HEK293T (cell line): ENCODE measurements around the gene ATF5.
"Not testable (repeated sequence)": the region's sequence is repeated elsewhere in the genome, so short reads cannot be mapped to it uniquely, and the experiment has no call there.

Source experiments
- CTCF ChIA-PET: fragments of 350-600 bp; formaldehyde crosslinking; extraction: SDS; loops from one replicate; lab custom pipeline; 2021; ENCODE audit warnings: antibody characterized with exemption, inconsistent platforms; lab: Yijun Ruan, JAX
- POLR2A ChIA-PET: fragments of 350-600 bp; formaldehyde crosslinking; extraction: SDS; loops from one replicate; lab custom pipeline; 2020; ENCODE audit warnings: antibody characterized with exemption, inconsistent platforms; lab: Yijun Ruan, JAX
- DNase-seq: peaks from one replicate; pipeline ENCODE4 v3.0.0; 2012; ENCODE audit warnings: mixed read lengths; ENCODE audit errors: extremely low spot score
- ARNT ChIP-seq: fragments of 450-650 bp; IDR thresholded peaks from 2 replicates; pipeline ENCODE4 v1.6.1; 2017; ENCODE audit warnings: mild to moderate bottlenecking
- BHLHE40 ChIP-seq: fragments of 450-650 bp; IDR thresholded peaks from 2 replicates; pipeline ENCODE4 v1.6.1; 2016; ENCODE audit warnings: mild to moderate bottlenecking, moderate library complexity, borderline replicate concordance
- CTBP1 ChIP-seq: fragments of 450-650 bp; IDR thresholded peaks from 2 replicates; pipeline ENCODE4 v1.6.1; 2016; ENCODE audit warnings: borderline replicate concordance
- ELF4 ChIP-seq: fragments of 450-650 bp; IDR thresholded peaks from 2 replicates; pipeline ENCODE4 v1.6.1; 2017; ENCODE audit warnings: antibody characterized with exemption
- FOXA1 ChIP-seq: fragments of 450-650 bp; IDR thresholded peaks from 2 replicates; pipeline ENCODE4 v1.6.1; 2016; ENCODE audit warnings: mild to moderate bottlenecking
- FOXK2 ChIP-seq: fragments of 450-650 bp; IDR thresholded peaks from 2 replicates; pipeline ENCODE4 v1.6.1; 2016; ENCODE audit warnings: mild to moderate bottlenecking
- FOXM1 ChIP-seq: fragments of 450-650 bp; IDR thresholded peaks from 2 replicates; pipeline ENCODE4 v1.6.1; 2017; ENCODE audit warnings: mild to moderate bottlenecking, borderline replicate concordance
- L3MBTL2 ChIP-seq: fragments of 450-650 bp; conservative IDR thresholded peaks from 2 replicates; pipeline ENCODE4 v1.6.1; 2016; ENCODE audit warnings: mild to moderate bottlenecking
- LEF1 ChIP-seq: fragments of 450-650 bp; IDR thresholded peaks from 2 replicates; pipeline ENCODE4 v1.6.1; 2017; ENCODE audit warnings: mild to moderate bottlenecking, borderline replicate concordance
- NFRKB ChIP-seq: fragments of 450-650 bp; IDR thresholded peaks from 2 replicates; pipeline ENCODE4 v1.6.1; 2016; ENCODE audit warnings: mild to moderate bottlenecking, moderate library complexity
- PKNOX1 ChIP-seq: fragments of 450-650 bp; IDR thresholded peaks from 2 replicates; pipeline ENCODE4 v1.6.1; 2016
- SUZ12 ChIP-seq: fragments of 450-650 bp; IDR thresholded peaks from 2 replicates; pipeline ENCODE4 v1.6.1; 2016; ENCODE audit warnings: mild to moderate bottlenecking
- TARDBP ChIP-seq: fragments of 450-650 bp; IDR thresholded peaks from 2 replicates; pipeline ENCODE4 v1.6.1; 2016
- ZNF384 ChIP-seq: fragments of 450-650 bp; IDR thresholded peaks from 2 replicates; pipeline ENCODE4 v1.6.1; 2016

The ATF5 gene

GRCh38 chr19:49968279-49968922, 39.4 kb downstream of the ATF5 start:
- ChIA-PET POLR2A (no interaction called here), CTCF (no interaction called here)
- TF ChIP-seq SUZ12: no peak
- DNase-seq: no peak

- POLR2A ChIA-PET, CTCF ChIA-PET, DNase-seq: not testable (repeated sequence)
Measured at GRCh38 chr19:49969355-49969754, 40.4 kb downstream of the ATF5 start.

GRCh38 chr19:49971991-49972411, 43.0 kb downstream of the ATF5 start:
- CTCF ChIA-PET: no interaction called here
- no peak for DNase-seq
- POLR2A ChIA-PET: no interaction called here
- TF ChIP-seq ELF4: no peak
- no peak for TF ChIP-seq CTBP1
- no peak for TF ChIP-seq FOXM1
- no peak for TF ChIP-seq NFRKB
- TF ChIP-seq PKNOX1: no peak
- no peak for TF ChIP-seq ARNT

- DNase-seq: no peak
- TF ChIP-seq TARDBP (no peak), NFRKB (no peak), FOXK2 (no peak), ARNT (no peak), SUZ12 (no peak), ELF4 (no peak), PKNOX1 (no peak), BHLHE40 (no peak)
- CTCF ChIA-PET: no interaction called here
- POLR2A ChIA-PET: no interaction called here
Measured at GRCh38 chr19:49972841-49973240, 43.8 kb downstream of the ATF5 start.

- CTCF ChIA-PET: no interaction called here
- no peak for DNase-seq
- POLR2A ChIA-PET: no interaction called here
- TF ChIP-seq BHLHE40 (no peak), SUZ12 (no peak), CTBP1 (no peak), TARDBP (no peak), FOXM1 (no peak), ZNF384 (no peak), FOXK2 (no peak), L3MBTL2 (no peak), ARNT (no peak), NFRKB (no peak), PKNOX1 (no peak), FOXA1 (no peak), LEF1 (no peak)
Measured at GRCh38 chr19:49973987-49974386, 45.0 kb downstream of the ATF5 start.

- DNase-seq: no peak
- no peak for TF ChIP-seq PKNOX1
- TF ChIP-seq SUZ12: no peak
- no peak for TF ChIP-seq ELF4
- TF ChIP-seq FOXA1: no peak
- CTCF ChIA-PET: no interaction called here
- POLR2A ChIA-PET: interaction anchor here (1.4 kb wide), 1 partner anchor 46 kb away, joined by 5 read pairs; the partner anchor contains the start of genes ATF5 and NUP62
Measured at GRCh38 chr19:49975051-49975450, 46.0 kb downstream of the ATF5 start.

GRCh38 chr19:49976496-49976895, 47.5 kb downstream of the ATF5 start:
- ChIA-PET POLR2A (interaction anchor here (1.4 kb wide), 1 partner anchor 47 kb away, joined by 5 read pairs; the partner anchor contains the start of genes ATF5 and NUP62), CTCF (interaction anchor here (1.4 kb wide), 1 partner anchor 39 kb away, joined by 4 read pairs; no protein-coding TSS in a partner anchor)
- no peak for TF ChIP-seq LEF1
- no peak for TF ChIP-seq BHLHE40
- TF ChIP-seq FOXM1: no peak

More at GRCh38 chr19:49976496-49976895, 47.5 kb downstream of the ATF5 start:
- no peak for DNase-seq
